ENCODE data around the gene USP49. TPM values are rescaled to one million over a fixed set of nuclear protein-coding genes. Genes with fewer than 3 reads are reported as not detected.
A peak's percentile ranks its signal among the peaks of the same experiment; 100 is the strongest.

USP49 gene
- total and polyA plus RNA-seq, 2 of the 13 experiments (the other 11 are each of a cell fraction or from before 2014, with no cell fraction given): 2.9 to 4.3 TPM

DNA sequence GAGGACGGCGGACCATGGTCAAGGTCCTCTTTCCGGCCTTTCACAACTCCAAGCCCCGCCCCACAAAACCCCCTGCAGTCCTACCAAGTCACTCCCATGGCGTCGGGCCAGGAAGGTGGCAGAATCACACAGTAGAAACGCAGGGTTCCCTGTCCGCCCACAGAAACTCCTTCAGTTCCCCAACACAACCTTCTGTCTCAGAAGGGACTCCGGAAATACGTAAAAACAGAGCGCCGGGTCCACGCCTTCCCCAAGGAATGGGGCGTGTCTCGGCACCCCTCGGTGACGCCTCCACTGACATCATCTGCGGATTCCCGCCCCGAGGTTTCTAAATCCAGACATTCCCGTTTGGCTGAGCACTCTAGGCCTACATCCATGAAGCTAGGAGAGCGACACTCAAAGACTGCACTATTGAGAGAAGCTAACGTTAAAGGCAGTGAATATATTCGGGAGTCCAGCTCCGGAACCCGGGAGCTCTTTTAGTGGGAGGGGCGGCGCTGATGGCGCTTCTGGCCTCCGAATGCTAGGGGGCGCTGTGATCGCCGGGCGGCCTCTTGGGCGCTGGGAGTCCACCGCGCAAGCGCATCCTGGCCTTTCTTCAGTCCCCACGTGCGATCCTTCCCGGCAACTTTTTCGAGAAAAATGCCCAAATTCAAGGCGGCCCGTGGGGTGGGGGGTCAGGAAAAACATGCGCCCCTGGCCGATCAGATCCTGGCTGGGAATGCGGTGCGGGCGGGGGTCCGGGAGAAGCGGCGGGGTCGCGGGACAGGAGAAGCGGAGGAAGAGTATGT lies 25.9 kb upstream of the USP49 start, which contains the start of the genes BYSL and MED20 (continued):
- TF ChIP-seq AGO1 (IDR thresholded peaks at IDR 0.05; ENCODE audit: low read depth, low read length, poor library complexity, severe bottlenecking) (peak; percentile 83), PITX1 (CRISPR knock-in tag; IDR thresholded peaks at IDR 0.05) (peak; percentile 9; the same call in 1 of the 2 replicates), ZNF761 (CRISPR knock-in tag; conservative IDR thresholded peaks at IDR 0.05) (peak; percentile 63; the same call in 1 of the 2 replicates), ZNF629 (CRISPR knock-in tag; conservative IDR thresholded peaks at IDR 0.05) (0 out of 2 replicates have a peak, but pooled peaks have one; percentile 32), SMARCE1 (IDR thresholded peaks at IDR 0.05; ENCODE audit: borderline replicate concordance) (no peak), ZKSCAN5 (CRISPR knock-in tag; IDR thresholded peaks at IDR 0.05) (no peak), ZNF138 (CRISPR knock-in tag; IDR thresholded peaks at IDR 0.05; ENCODE audit: low read depth) (no peak), ZNF10 (CRISPR knock-in tag; IDR thresholded peaks at IDR 0.05; ENCODE audit: borderline replicate concordance, low read depth) (no peak), ATF7-NPFF (CRISPR knock-in tag; IDR thresholded peaks at IDR 0.05; ENCODE audit: low read depth) (0 out of 2 replicates have a peak, but pooled peaks have one; percentile 47), PRDM4 (CRISPR knock-in tag; IDR thresholded peaks at IDR 0.05; ENCODE audit: borderline replicate concordance) (no peak), ZNF264 (CRISPR knock-in tag; IDR thresholded peaks at IDR 0.05) (peak; percentile 59), ZGPAT (CRISPR knock-in tag; IDR thresholded peaks at IDR 0.05) (peak; percentile 96), ETV5 (CRISPR knock-in tag; IDR thresholded peaks at IDR 0.05; ENCODE audit: borderline replicate concordance) (peak; percentile 76), NR2F6 (IDR thresholded peaks at IDR 0.05) (no peak), NR2F6 (CRISPR knock-in tag; IDR thresholded peaks at IDR 0.05) (no peak; the same call in 1 of the 2 replicates), TGIF2 (CRISPR knock-in tag; IDR thresholded peaks at IDR 0.05) (peak; percentile 83; the same call in 1 of the 2 replicates), MTF1 (CRISPR knock-in tag; IDR thresholded peaks at IDR 0.05) (no peak), ZMYM4 (CRISPR knock-in tag; IDR thresholded peaks at IDR 0.05) (peak; percentile 96), CERS6 (CRISPR knock-in tag; IDR thresholded peaks at IDR 0.05) (no peak), NCOA5 (CRISPR knock-in tag; IDR thresholded peaks at IDR 0.05) (no peak), ZNF484 (CRISPR knock-in tag; IDR thresholded peaks at IDR 0.05; ENCODE audit: borderline replicate concordance, low read depth) (no peak), ZIK1 (CRISPR knock-in tag; IDR thresholded peaks at IDR 0.05; ENCODE audit: borderline replicate concordance, low read depth) (no peak)
- TF ChIP-seq, protein P1, sequence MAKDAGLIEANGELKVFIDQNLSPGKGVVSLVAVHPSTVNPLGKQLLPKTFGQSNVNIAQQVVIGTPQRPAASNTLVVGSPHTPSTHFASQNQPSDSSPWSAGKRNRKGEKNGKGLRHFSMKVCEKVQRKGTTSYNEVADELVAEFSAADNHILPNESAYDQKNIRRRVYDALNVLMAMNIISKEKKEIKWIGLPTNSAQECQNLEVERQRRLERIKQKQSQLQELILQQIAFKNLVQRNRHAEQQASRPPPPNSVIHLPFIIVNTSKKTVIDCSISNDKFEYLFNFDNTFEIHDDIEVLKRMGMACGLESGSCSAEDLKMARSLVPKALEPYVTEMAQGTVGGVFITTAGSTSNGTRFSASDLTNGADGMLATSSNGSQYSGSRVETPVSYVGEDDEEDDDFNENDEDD (CRISPR knock-in tag; IDR thresholded peaks at IDR 0.05; ENCODE audit: borderline replicate concordance): peak; percentile 69; the same call in 1 of the 2 replicates
